Hepatocyte (in vitro differentiated cells): ENCODE measurements around the gene CYP8B1. TPM values are rescaled to one million over a fixed set of nuclear protein-coding genes. Genes with fewer than 3 reads are reported as not detected.

Experiments
- DNase-seq: peaks from one replicate; pipeline ENCODE4 v3.0.0-alpha.2; 2016; ENCODE audit warnings: low spot score
- H2AFZ ChIP-seq: fragments of 200-600 bp; sonication (generic); 2 replicates; pipeline ENCODE4 v1.6.0; 2016; ENCODE audit warnings: antibody characterized with exemption, mild to moderate bottlenecking
- H3K27ac ChIP-seq: fragments of 200-600 bp; sonication (generic); 2 replicates; pipeline ENCODE4 v1.5.1; 2016; ENCODE audit warnings: mild to moderate bottlenecking
- H3K27me3 ChIP-seq: fragments of 200-600 bp; sonication (generic); 2 replicates; pipeline ENCODE4 v1.6.1; 2016
- H3K36me3 ChIP-seq: fragments of 200-600 bp; sonication (generic); replicated peaks from 2 replicates; pipeline ENCODE4 v1.5.1; 2016; ENCODE audit warnings: low read depth; ENCODE audit not compliant: insufficient read depth
- H3K4me1 ChIP-seq: fragments of 200-600 bp; sonication (generic); 2 replicates; pipeline ENCODE4 v1.5.1; 2016; ENCODE audit warnings: mild to moderate bottlenecking, moderate library complexity; ENCODE audit not compliant: insufficient read depth
- H3K4me2 ChIP-seq: fragments of 200-600 bp; sonication (generic); 2 replicates; pipeline ENCODE4 v1.6.0; 2016
- H3K4me3 ChIP-seq: fragments of 200-600 bp; sonication (generic); 2 replicates; pipeline ENCODE4 v1.5.1; 2016; ENCODE audit warnings: mild to moderate bottlenecking
- H3K79me2 ChIP-seq: fragments of 200-600 bp; sonication (generic); 2 replicates; pipeline ENCODE4 v1.6.0; 2017; ENCODE audit warnings: mild to moderate bottlenecking
- H3K9me2 ChIP-seq: fragments of 200-600 bp; sonication (generic); replicated peaks from 2 replicates; pipeline ENCODE4 v1.6.0; 2017; ENCODE audit warnings: mild to moderate bottlenecking; ENCODE audit not compliant: insufficient read depth
- H3K9me3 ChIP-seq: fragments of 200-600 bp; sonication (generic); 2 replicates; pipeline ENCODE4 v1.5.1; 2016; ENCODE audit warnings: low read depth, mild to moderate bottlenecking
- H4K20me1 ChIP-seq: fragments of 200-600 bp; sonication (generic); 2 replicates; pipeline ENCODE4 v1.6.0; 2016; ENCODE audit warnings: mild to moderate bottlenecking; ENCODE audit not compliant: insufficient read depth, poor library complexity, severe bottlenecking
- CTCF ChIP-seq: fragments of 200-600 bp; sonication (generic); IDR thresholded peaks from 2 replicates; pipeline ENCODE4 v1.5.1; 2016; ENCODE audit warnings: antibody characterized with exemption, mild to moderate bottlenecking; ENCODE audit not compliant: poor library complexity
- EZH2 ChIP-seq: fragments of 200-600 bp; sonication (generic); IDR thresholded peaks from 2 replicates; pipeline ENCODE4 v1.6.1; 2016; ENCODE audit warnings: antibody characterized with exemption, mild to moderate bottlenecking, borderline replicate concordance
- EZH2phosphoT487 ChIP-seq: fragments of 200-600 bp; sonication (generic); IDR thresholded peaks from one replicate; pipeline ENCODE4 v1.6.1; 2018; ENCODE audit warnings: antibody characterized with exemption, mild to moderate bottlenecking, low read depth, moderate library complexity; ENCODE audit not compliant: unreplicated experiment, severe bottlenecking
- WGBS: methylation state at CpG from one replicate; pipeline ENCODE4 v1.1.6; 2016; ENCODE audit warnings: low lambda C conversion rate; ENCODE audit errors: missing lambda C conversion rate; 5-methylcytosine and 5-hydroxymethylcytosine counted together
- polyA plus RNA-seq: library from polyadenylated mRNA; unstranded; fragments of >200 nt; fragmentation: Nextera tagmentation; extraction: Ambion mirVana; gene quantifications from 2 replicates; pipeline ENCODE4 v1.2.1, GENCODE V29; 2016
- total RNA-seq: library from RNA; depleted of rRNA; stranded (reverse); fragments of >200 nt; gene quantifications from 2 replicates; pipeline ENCODE4 v1.2.3, GENCODE V29; 2014

Gene CYP8B1
- total and polyA plus RNA-seq, 2 experiments from 2014 or later: 4.5 to 5.7 TPM

DNA sequence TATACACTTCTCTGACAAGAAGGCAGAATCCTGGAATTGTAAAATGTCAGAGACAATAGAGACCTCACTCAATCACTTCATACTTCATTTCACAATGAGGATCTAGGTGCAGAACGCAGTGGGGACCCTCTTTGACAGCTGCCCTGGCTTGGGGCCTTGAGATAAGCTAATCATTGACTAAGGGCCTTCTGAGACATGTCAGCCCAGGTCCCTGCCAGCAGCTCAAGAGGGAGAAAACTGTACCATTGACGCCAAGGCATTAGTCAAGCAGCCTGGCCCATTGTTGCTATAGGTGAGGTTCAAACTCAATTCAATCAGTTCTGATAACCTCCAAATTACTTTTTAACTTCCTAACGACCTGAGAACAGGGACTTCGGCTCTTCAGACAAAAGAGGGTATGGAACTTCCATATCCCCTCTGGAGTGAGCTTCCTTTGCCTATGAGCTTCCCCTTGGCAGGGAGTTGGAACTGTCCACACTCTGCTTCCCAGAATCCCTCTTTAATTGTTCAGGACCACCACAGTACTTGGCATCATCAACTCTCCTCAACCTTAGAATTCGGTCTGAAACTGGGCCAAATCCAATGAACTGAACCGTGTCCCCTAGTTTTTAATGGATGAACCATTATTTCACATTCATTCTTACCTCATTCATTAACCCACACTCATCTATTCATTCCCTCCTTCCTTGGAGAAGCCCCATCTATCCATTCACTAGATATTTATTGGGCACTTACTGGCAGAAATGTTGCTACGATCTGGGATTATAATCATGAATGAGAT is 1.5 kb upstream of the CYP8B1 start:
- no peaks in the 10 kb centered on the region for H3K36me3 ChIP-seq
- H3K27ac ChIP-seq: no peak overlapping the region
- WGBS: 72% methylated on average over 7 of the region's 7 CpGs
- H3K79me2 ChIP-seq: no peaks in the 10 kb centered on the region
- TF ChIP-seq EZH2 (no peak), CTCF (no peak), EZH2phosphoT487 (no peak)
- no peaks in the 10 kb centered on the region for H3K9me3 ChIP-seq
- peaks cover 5% of the 10 kb centered on the region for H3K4me1 ChIP-seq
- no peak overlapping the region for H3K4me2 ChIP-seq
- H3K4me3 ChIP-seq: no peak overlapping the region
- no peaks in the 10 kb centered on the region for H4K20me1 ChIP-seq
- no peak overlapping the region for H2AFZ ChIP-seq
- H3K9me2 ChIP-seq: no peaks in the 10 kb centered on the region
- no peak for DNase-seq
- H3K27me3 ChIP-seq: peaks cover 3% of the 10 kb centered on the region

DNA sequence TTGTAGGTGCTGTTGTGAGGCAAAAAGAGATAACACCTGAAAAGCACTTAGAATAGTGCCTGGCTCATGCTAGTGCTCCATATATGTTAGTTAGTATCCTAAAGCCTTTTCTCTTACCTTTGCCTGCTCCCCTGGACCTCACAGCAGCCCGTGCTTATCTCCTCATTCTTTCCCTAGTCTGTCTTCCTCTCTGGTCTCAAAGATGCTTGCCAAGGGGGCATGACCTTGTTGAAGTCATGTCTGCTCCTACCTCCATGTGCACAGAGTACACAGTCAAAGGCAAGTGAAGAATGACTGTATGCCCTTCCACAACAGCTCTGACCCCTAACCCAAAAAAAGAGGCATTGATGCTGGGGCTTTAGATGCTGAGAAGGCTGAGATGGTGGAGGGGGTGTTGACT is 722 bp upstream of the CYP8B1 start:
- no peaks in the 10 kb centered on the region for H3K9me2 ChIP-seq
- no peak for DNase-seq
- H3K4me1 ChIP-seq: peaks cover 5% of the 10 kb centered on the region
- H3K4me3 ChIP-seq: no peak overlapping the region
- H3K36me3 ChIP-seq: no peaks in the 10 kb centered on the region
- peaks cover 3% of the 10 kb centered on the region for H3K27me3 ChIP-seq
- TF ChIP-seq EZH2 (no peak), CTCF (no peak)
- no peak overlapping the region for H2AFZ ChIP-seq
- no peaks in the 10 kb centered on the region for H3K79me2 ChIP-seq
- peak overlapping the region; percentile 55 for H3K27ac ChIP-seq
- H3K4me2 ChIP-seq: no peak overlapping the region
- 67% methylated on average over 1 of the region's 1 CpG for WGBS
- no peaks in the 10 kb centered on the region for H3K9me3 ChIP-seq
- H4K20me1 ChIP-seq: no peaks in the 10 kb centered on the region

DNA sequence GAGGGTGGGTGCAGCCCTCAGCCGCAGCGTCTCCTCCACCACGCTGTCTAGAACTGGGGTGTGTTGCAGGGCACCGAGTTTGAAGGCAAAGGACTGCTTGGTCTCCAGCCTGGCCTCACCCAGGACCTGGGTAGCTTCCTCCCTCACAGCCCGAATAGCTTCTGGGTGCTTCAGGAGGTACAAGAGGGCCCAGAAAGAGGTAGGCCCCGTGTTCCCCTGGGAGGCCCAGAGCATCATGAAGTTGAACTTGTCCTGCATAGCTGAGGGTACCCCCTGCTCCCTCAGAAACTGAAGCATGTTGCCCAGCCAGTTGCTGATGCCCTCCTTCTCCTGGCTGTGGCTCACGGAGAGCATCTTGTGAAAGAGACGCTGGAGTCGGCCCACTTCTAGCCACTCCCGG is 930 bp downstream of the CYP8B1 start:
- no peak for DNase-seq
- Histone ChIP-seq H4K20me1 (no peaks in the 10 kb centered on the region), H3K4me1 (peaks cover 5% of the 10 kb centered on the region), H3K4me3 (no peak overlapping the region), H3K27me3 (peaks cover 3% of the 10 kb centered on the region), H3K9me3 (no peaks in the 10 kb centered on the region), H3K27ac (no peak overlapping the region), H3K79me2 (no peaks in the 10 kb centered on the region), H3K4me2 (no peak overlapping the region), H3K36me3 (no peaks in the 10 kb centered on the region), H3K9me2 (no peaks in the 10 kb centered on the region), H2AFZ (no peak overlapping the region)
- TF ChIP-seq EZH2phosphoT487 (no peak), CTCF (no peak), EZH2 (no peak)
- 93% methylated on average over 10 of the region's 10 CpGs for WGBS
